Hepatocyte (in vitro differentiated cells): ENCODE results near the gene LY9. TPM values are rescaled to one million over a fixed set of nuclear protein-coding genes. Genes with fewer than 3 reads are reported as not detected.

Experiments used
- DNase-seq: peaks from one replicate; pipeline ENCODE4 v3.0.0-alpha.2; 2016; ENCODE audit warnings: low spot score
- H2AFZ ChIP-seq: fragments of 200-600 bp; sonication (generic); 2 replicates; pipeline ENCODE4 v1.6.0; 2016; ENCODE audit warnings: antibody characterized with exemption, mild to moderate bottlenecking
- H3K27ac ChIP-seq: fragments of 200-600 bp; sonication (generic); 2 replicates; pipeline ENCODE4 v1.5.1; 2016; ENCODE audit warnings: mild to moderate bottlenecking
- H3K27me3 ChIP-seq: fragments of 200-600 bp; sonication (generic); 2 replicates; pipeline ENCODE4 v1.6.1; 2016
- H3K36me3 ChIP-seq: fragments of 200-600 bp; sonication (generic); replicated peaks from 2 replicates; pipeline ENCODE4 v1.5.1; 2016; ENCODE audit warnings: low read depth; ENCODE audit not compliant: insufficient read depth
- H3K4me1 ChIP-seq: fragments of 200-600 bp; sonication (generic); 2 replicates; pipeline ENCODE4 v1.5.1; 2016; ENCODE audit warnings: mild to moderate bottlenecking, moderate library complexity; ENCODE audit not compliant: insufficient read depth
- H3K4me2 ChIP-seq: fragments of 200-600 bp; sonication (generic); 2 replicates; pipeline ENCODE4 v1.6.0; 2016
- H3K4me3 ChIP-seq: fragments of 200-600 bp; sonication (generic); 2 replicates; pipeline ENCODE4 v1.5.1; 2016; ENCODE audit warnings: mild to moderate bottlenecking
- H3K79me2 ChIP-seq: fragments of 200-600 bp; sonication (generic); 2 replicates; pipeline ENCODE4 v1.6.0; 2017; ENCODE audit warnings: mild to moderate bottlenecking
- H3K9me2 ChIP-seq: fragments of 200-600 bp; sonication (generic); replicated peaks from 2 replicates; pipeline ENCODE4 v1.6.0; 2017; ENCODE audit warnings: mild to moderate bottlenecking; ENCODE audit not compliant: insufficient read depth
- H3K9me3 ChIP-seq: fragments of 200-600 bp; sonication (generic); 2 replicates; pipeline ENCODE4 v1.5.1; 2016; ENCODE audit warnings: low read depth, mild to moderate bottlenecking
- H4K20me1 ChIP-seq: fragments of 200-600 bp; sonication (generic); 2 replicates; pipeline ENCODE4 v1.6.0; 2016; ENCODE audit warnings: mild to moderate bottlenecking; ENCODE audit not compliant: insufficient read depth, poor library complexity, severe bottlenecking
- CTCF ChIP-seq: fragments of 200-600 bp; sonication (generic); IDR thresholded peaks from 2 replicates; pipeline ENCODE4 v1.5.1; 2016; ENCODE audit warnings: antibody characterized with exemption, mild to moderate bottlenecking; ENCODE audit not compliant: poor library complexity
- EZH2 ChIP-seq: fragments of 200-600 bp; sonication (generic); IDR thresholded peaks from 2 replicates; pipeline ENCODE4 v1.6.1; 2016; ENCODE audit warnings: antibody characterized with exemption, mild to moderate bottlenecking, borderline replicate concordance
- EZH2phosphoT487 ChIP-seq: fragments of 200-600 bp; sonication (generic); IDR thresholded peaks from one replicate; pipeline ENCODE4 v1.6.1; 2018; ENCODE audit warnings: antibody characterized with exemption, mild to moderate bottlenecking, low read depth, moderate library complexity; ENCODE audit not compliant: unreplicated experiment, severe bottlenecking
- WGBS: methylation state at CpG from one replicate; pipeline ENCODE4 v1.1.6; 2016; ENCODE audit warnings: low lambda C conversion rate; ENCODE audit errors: missing lambda C conversion rate; 5-methylcytosine and 5-hydroxymethylcytosine counted together
- polyA plus RNA-seq: library from polyadenylated mRNA; unstranded; fragments of >200 nt; fragmentation: Nextera tagmentation; extraction: Ambion mirVana; gene quantifications from 2 replicates; pipeline ENCODE4 v1.2.1, GENCODE V29; 2016
- total RNA-seq: library from RNA; depleted of rRNA; stranded (reverse); fragments of >200 nt; gene quantifications from 2 replicates; pipeline ENCODE4 v1.2.3, GENCODE V29; 2014

LY9 gene
- total and polyA plus RNA-seq, 2 experiments from 2014 or later, result not detected

DNA sequence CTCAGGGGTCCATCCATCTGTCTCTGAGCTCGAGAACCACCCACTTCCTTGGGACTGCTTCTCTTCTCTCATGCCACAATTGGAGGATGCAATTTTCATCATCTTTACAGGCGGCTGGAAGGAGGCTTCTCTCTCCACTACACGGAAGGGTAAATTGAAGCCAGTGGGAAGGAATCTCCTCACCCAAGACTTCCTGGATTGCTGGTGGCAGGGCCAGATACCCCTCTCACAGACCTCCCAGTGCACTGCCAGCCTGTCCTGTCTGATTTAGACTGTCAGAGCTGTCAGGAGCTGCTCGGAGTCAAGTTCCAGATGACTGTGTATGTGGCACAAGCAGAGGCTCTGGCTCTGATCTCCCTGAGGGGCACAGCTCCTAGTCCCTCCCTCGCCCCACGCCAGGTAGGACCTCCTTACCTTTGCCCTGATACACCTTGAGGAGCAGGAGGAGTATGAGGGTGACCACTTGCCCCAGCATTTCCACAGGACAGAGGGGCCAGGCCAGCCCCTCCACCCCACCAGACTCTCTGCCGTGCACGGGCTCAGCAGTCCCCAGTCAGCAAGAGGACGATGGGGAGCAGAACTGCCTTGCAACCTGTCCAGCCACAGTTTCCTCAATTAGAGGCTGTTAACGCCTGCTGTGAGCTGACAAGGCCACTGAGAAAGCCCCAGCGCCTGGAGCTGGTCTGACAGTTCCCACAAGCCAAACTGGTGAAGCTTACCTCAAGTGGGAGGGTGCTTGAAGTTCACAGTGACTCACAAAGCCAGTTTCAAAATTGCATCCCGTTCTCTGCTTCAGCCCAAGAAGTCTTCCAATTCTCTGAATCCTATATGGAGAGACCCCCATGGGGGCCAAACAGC lies 66.5 kb downstream of the LY9 start, which contains the start of gene CD244:
Gene CD244 (minus strand): TSS at position 685 of the 858 bp plus-strand sequence. CDS start 210 bp downstream, at position 475.
- no peak within 1 kb of the TSS for H3K4me3 ChIP-seq
- DNase-seq, result peak; percentile 28
- no peak within 1 kb of the TSS for H3K27ac ChIP-seq
- no peaks in the 10 kb centered on the region for H3K9me3 ChIP-seq
- H3K36me3 ChIP-seq, result no peaks in the 10 kb centered on the region
- H4K20me1 ChIP-seq, result no peaks in the 10 kb centered on the region
- H3K4me2 ChIP-seq, result no peak within 1 kb of the TSS
- no peaks in the 10 kb centered on the region for H3K9me2 ChIP-seq
- H2AFZ ChIP-seq, result no peak within 1 kb of the TSS
- H3K4me1 ChIP-seq, result peaks cover 20% of the 10 kb centered on the region
- WGBS, result 49% methylated on average over 12 of the region's 12 CpGs
- H3K79me2 ChIP-seq, result no peaks in the 10 kb centered on the region
- H3K27me3 ChIP-seq, result no peaks in the 10 kb centered on the region
- TF ChIP-seq EZH2, result no peak
- TF ChIP-seq EZH2phosphoT487, result no peak

- Histone ChIP-seq H3K27ac (no peak overlapping the region), H2AFZ (no peak overlapping the region)
- 91% methylated on average over 11 of the region's 11 CpGs for WGBS
These were observed 67.2 kb downstream of the LY9 start for GRCh38 chr1:160863061-160863773.

GRCh38 chr1:160863774-160864131 lies 67.8 kb downstream of the LY9 start:
- Histone ChIP-seq H3K4me1 (peaks cover 20% of the 10 kb centered on the region), H4K20me1 (no peaks in the 10 kb centered on the region), H3K36me3 (no peaks in the 10 kb centered on the region), H3K4me3 (no peak overlapping the region), H2AFZ (no peak overlapping the region), H3K9me2 (no peaks in the 10 kb centered on the region), H3K27me3 (no peaks in the 10 kb centered on the region), H3K27ac (no peak overlapping the region), H3K9me3 (no peaks in the 10 kb centered on the region), H3K4me2 (no peak overlapping the region), H3K79me2 (no peaks in the 10 kb centered on the region)
- WGBS, result 77% methylated on average over 4 of the region's 4 CpGs
- no peak for DNase-seq
- TF ChIP-seq EZH2phosphoT487 (no peak), EZH2 (no peak), CTCF (no peak)

More at GRCh38 chr1:160863061-160863773, 67.2 kb downstream of the LY9 start:
- Histone ChIP-seq H3K79me2 (no peaks in the 10 kb centered on the region), H3K9me3 (no peaks in the 10 kb centered on the region), H3K36me3 (no peaks in the 10 kb centered on the region), H3K4me1 (peaks cover 20% of the 10 kb centered on the region), H3K4me2 (no peak overlapping the region), H3K9me2 (no peaks in the 10 kb centered on the region), H4K20me1 (no peaks in the 10 kb centered on the region), H3K4me3 (no peak overlapping the region), H3K27me3 (no peaks in the 10 kb centered on the region)
- no peak for DNase-seq
- TF ChIP-seq EZH2phosphoT487, result no peak
- TF ChIP-seq EZH2, result no peak
- TF ChIP-seq CTCF, result no peak

- H3K79me2 ChIP-seq, result no peaks in the 10 kb centered on the region
- no peaks in the 10 kb centered on the region for H3K9me2 ChIP-seq
- no peak overlapping the region for H3K4me3 ChIP-seq
- WGBS, result 82% methylated on average over 2 of the region's 2 CpGs
- no peak overlapping the region for H2AFZ ChIP-seq
- H3K4me1 ChIP-seq, result peaks cover 20% of the 10 kb centered on the region
- H3K27me3 ChIP-seq, result no peaks in the 10 kb centered on the region
- no peak overlapping the region for H3K27ac ChIP-seq
- no peaks in the 10 kb centered on the region for H3K9me3 ChIP-seq
- H3K36me3 ChIP-seq, result no peaks in the 10 kb centered on the region
- no peaks in the 10 kb centered on the region for H4K20me1 ChIP-seq
- H3K4me2 ChIP-seq, result no peak overlapping the region
- no peak for DNase-seq
- TF ChIP-seq EZH2phosphoT487, result no peak
- no peak for TF ChIP-seq EZH2
- TF ChIP-seq CTCF, result no peak
These were observed 68.2 kb downstream of the LY9 start for GRCh38 chr1:160864173-160864572.
